GM12878 (cell line): ENCODE data around the gene UNK. TPM values are rescaled to one million over a fixed set of nuclear protein-coding genes. Genes with fewer than 3 reads are reported as not detected.

ENCODE experiments used
- ATAC-seq: fragments of 200-7000 bp; cut with Tn5 transposase; 3 replicates; pipeline ENCODE4 v1.9.1; 2020; ENCODE audit warnings: mild to moderate bottlenecking, moderate library complexity
- BruUV-seq: library from RNA; stranded (reverse); fragments of 400-500 nt; replicated peaks from 2 replicates; lab custom pipeline; 2021; lab: Mats Ljungman, UMichigan
- CTCF ChIA-PET: fragments of 300-600 bp; sonication (Branson Sonifier 250); formaldehyde crosslinking; extraction: SDS; loops from one replicate; lab custom pipeline; 2021; ENCODE audit warnings: inconsistent platforms; lab: Yijun Ruan, JAX
- POLR2A ChIA-PET: fragments of 350-600 bp; formaldehyde crosslinking; extraction: SDS; loops from one replicate; lab custom pipeline; 2021; ENCODE audit warnings: inconsistent platforms; lab: Charles Lee
- RAD21 ChIA-PET: fragments of 300-600 bp; sonication (Branson Sonifier 250); formaldehyde crosslinking; loops from one replicate; lab custom pipeline; 2023; ENCODE audit warnings: antibody characterized with exemption; ENCODE audit not compliant: unreplicated experiment; lab: Charles Lee
- SMC1A ChIA-PET: fragments of 300-600 bp; sonication (Branson Sonifier 250); formaldehyde crosslinking; loops from one replicate; lab custom pipeline; 2023; ENCODE audit not compliant: unreplicated experiment, uncharacterized antibody; lab: Charles Lee
- DNase-seq: peaks from one replicate; pipeline ENCODE4 v3.0.0-alpha.2; 2011; ENCODE audit warnings: low read depth, low spot score
- FAIRE-seq: peaks from 3 replicates; lab custom pipeline; 2011; peaks lifted over from hg19 to GRCh38; lab: Jason Lieb, UNC
- H2AFZ ChIP-seq: 2 replicates; pipeline ENCODE4 v1.6.0; 2011; ENCODE audit warnings: low read depth, low read length, control low read depth; ENCODE audit not compliant: control insufficient read depth
- H3K27ac ChIP-seq: 2 replicates; pipeline ENCODE4 v1.5.1; 2011; ENCODE audit warnings: control low read depth; ENCODE audit not compliant: control insufficient read depth, insufficient read depth
- H3K27me3 ChIP-seq, 2 experiments: replicated peaks in 1 of 2; 2 replicates each; pipeline versions ENCODE4 v1.6.0 to v1.6.1; 2011; ENCODE audit warnings: low read length in 1 of 2; ENCODE audit not compliant: control insufficient read depth in 2 of 2, insufficient read depth in 2 of 2
- H3K36me3 ChIP-seq, 2 experiments: 2 replicates each; pipeline ENCODE4 v1.5.1; 2011; ENCODE audit warnings: low read length in 1 of 2; ENCODE audit not compliant: control insufficient read depth in 2 of 2, insufficient read depth in 2 of 2
- H3K4me1 ChIP-seq: 2 replicates; pipeline ENCODE4 v1.6.1; 2011; ENCODE audit warnings: mild to moderate bottlenecking, low read length, moderate library complexity, mixed read lengths; ENCODE audit not compliant: control insufficient read depth, insufficient read depth
- H3K4me2 ChIP-seq: 2 replicates; pipeline ENCODE4 v1.6.0; 2011; ENCODE audit warnings: control low read depth; ENCODE audit not compliant: control insufficient read depth, insufficient read depth
- H3K4me3 ChIP-seq: fragments of 200-600 bp; sonication (generic); 2 replicates; pipeline ENCODE4 v1.5.1; 2016
- H3K79me2 ChIP-seq: 2 replicates; pipeline ENCODE4 v1.6.0; 2011; ENCODE audit warnings: low read length; ENCODE audit not compliant: control insufficient read depth, insufficient read depth
- H3K9ac ChIP-seq: 2 replicates; pipeline ENCODE4 v1.8.0; 2011; ENCODE audit warnings: low read length, control low read depth, mixed read lengths; ENCODE audit not compliant: control insufficient read depth, insufficient read depth
- H3K9me3 ChIP-seq: replicated peaks from 3 replicates; pipeline ENCODE4 v1.5.1; 2011; ENCODE audit warnings: mild to moderate bottlenecking, low read length; ENCODE audit not compliant: control insufficient read depth, insufficient read depth
- H4K20me1 ChIP-seq: 2 replicates; pipeline ENCODE4 v1.6.0; 2011; ENCODE audit not compliant: control insufficient read depth, insufficient read depth
- KDM1A ChIP-seq: fragments of 200-600 bp; sonication (generic); IDR thresholded peaks from 2 replicates; pipeline ENCODE4 v1.6.1; 2016; ENCODE audit warnings: borderline replicate concordance
- MAX ChIP-seq: IDR thresholded peaks from 2 replicates; pipeline ENCODE4 v1.6.1; 2012; ENCODE audit warnings: low read depth, low read length, improper control_type of control experiment
- MEF2B ChIP-seq: fragments of 450-650 bp; IDR thresholded peaks from 2 replicates; pipeline ENCODE4 v1.6.1; 2018; ENCODE audit warnings: mild to moderate bottlenecking, moderate library complexity; ENCODE audit not compliant: partially characterized antibody, poor library complexity, severe bottlenecking
- NR2C2 ChIP-seq: IDR thresholded peaks from 2 replicates; pipeline ENCODE4 v1.6.1; 2011; ENCODE audit warnings: borderline replicate concordance, low read depth; ENCODE audit not compliant: control insufficient read depth, insufficient read length
- POLR2A ChIP-seq: IDR thresholded peaks from 2 replicates; pipeline ENCODE4 v1.6.1; 2011; ENCODE audit warnings: low read depth, mild to moderate bottlenecking, low read length
- SIN3A ChIP-seq: IDR thresholded peaks from 2 replicates; pipeline ENCODE4 v1.6.1; 2012; ENCODE audit warnings: low read depth, low read length, improper control_type of control experiment
- STAT1 ChIP-seq: fragments of 450-650 bp; conservative IDR thresholded peaks from 2 replicates; pipeline ENCODE4 v1.6.1; 2014; ENCODE audit warnings: antibody characterized with exemption, mild to moderate bottlenecking
- WGBS: methylation state at CpG from one replicate; pipeline ENCODE4 v1.1.6; 2016; ENCODE audit warnings: low lambda C conversion rate; ENCODE audit not compliant: insufficient replicate concordance, insufficient coverage; ENCODE audit errors: missing lambda C conversion rate; 5-methylcytosine and 5-hydroxymethylcytosine counted together
- in situ Hi-C: fragments of 300-500 bp; cut with MboI; formaldehyde crosslinking; loops from 9 replicates; pipeline ENCODE4 v1.14.3; 2018; ENCODE audit warnings: mixed read lengths
- intact Hi-C: fragments of 100-400 bp; cut with micrococcal nuclease; formaldehyde crosslinking; loops from one replicate; pipeline ENCODE4 v1.14.2; 2022; ENCODE audit not compliant: unreplicated experiment
- polyA plus RNA-seq, 11 experiments: library from polyadenylated mRNA; depleted of rRNA in 4 of 11; unstranded in 6 of 11; stranded (reverse) in 5 of 11; fragments of >200 nt; fragmentation: Nextera tagmentation in 4 of 11; fragmentation: Illumina TruSeq in 1 of 11; extraction: Ambion mirVana in 4 of 11; extraction: Trizol in 1 of 11; gene quantifications; 1 replicate in 1 of 11; 2 replicates in 10 of 11; pipeline versions ENCODE4 v1.2.1 to v1.2.3, GENCODE V29; 2011 to 2016; ENCODE audit warnings: inconsistent platforms in 2 of 11, missing spikeins in 2 of 11, low read depth in 1 of 11
- total RNA-seq, 4 experiments: library from RNA; depleted of rRNA in 3 of 4; stranded (reverse); fragments of >200 nt in 3 of 4; fragmentation: Illumina TruSeq in 1 of 4; extraction: Trizol in 1 of 4; gene quantifications; 2 replicates each; pipeline versions ENCODE4 v1.2.1 to v1.2.3, GENCODE V29; 2013 to 2021

Gene UNK
- total and polyA plus RNA-seq, 10 of the 15 experiments (the other 5 are each of a cell fraction or from before 2014, with no cell fraction given), result 8.9 to 34.5 (median 27.3) TPM

GRCh38 chr17:75849279-75849646, 64.7 kb downstream of the UNK start (continued):
- TF ChIP-seq NR2C2, result no peak

- SMC1A ChIA-PET, result interaction anchor here (0.9 kb wide), 1 partner anchor 41 kb away, joined by 3 read pairs; no protein-coding TSS in a partner anchor
- H3K9me3 ChIP-seq, result no peaks in the 10 kb centered on the region
- no peak overlapping the region for H3K4me3 ChIP-seq
- no peak overlapping the region for H3K27ac ChIP-seq
- FAIRE-seq (no peak), DNase-seq (no peak), ATAC-seq (no peak)
- no TSS peak for BruUV-seq
- peaks cover 12% of the 10 kb centered on the region for H3K79me2 ChIP-seq
- 83% methylated on average over 9 of the region's 9 CpGs for WGBS
- no peak overlapping the region for H3K4me2 ChIP-seq
- CTCF ChIA-PET, result interaction anchor here (0.5 to 8.7 kb wide), 13 partner anchors 9 to 97 kb away, joined by 3 to 117 read pairs (median 4); partner anchors contain the start of genes TRIM47, TRIM65 and WBP2
- in situ Hi-C loops, result no loop called here
- TF ChIP-seq MEF2B (no peak), KDM1A (no peak), MAX (no peak), STAT1 (no peak), POLR2A (0 out of 2 replicates have a peak, but pooled peaks have one; percentile 28), SIN3A (no peak)
- no peak overlapping the region for H2AFZ ChIP-seq
- H3K9ac ChIP-seq, result no peak overlapping the region
- H4K20me1 ChIP-seq, result no peaks in the 10 kb centered on the region
- RAD21 ChIA-PET, result interaction anchor here (1.0 to 1.6 kb wide), 3 partner anchors 20 to 96 kb away, joined by 3 read pairs; no protein-coding TSS in a partner anchor
- peaks cover 3 to 9% of the 10 kb centered on the region in 2 experiments for H3K36me3 ChIP-seq
- POLR2A ChIA-PET, result interaction anchor here (0.6 to 1.0 kb wide), 2 partner anchors 9 to 65 kb away, joined by 4 to 5 read pairs; partner anchors contain the start of gene UNK
- intact Hi-C loops, result no loop called here
- H3K27me3 ChIP-seq, result no peaks in the 10 kb centered on the region
- peaks cover 20% of the 10 kb centered on the region for H3K4me1 ChIP-seq
Measured at GRCh38 chr17:75849724-75850123, 65.1 kb downstream of the UNK start.
